HEK293T (cell line): ENCODE results near the gene AP3B1.

Experiments
- ARNT ChIP-seq: fragments of 450-650 bp; IDR thresholded peaks from 2 replicates; pipeline ENCODE4 v1.6.1; 2017; ENCODE audit warnings: mild to moderate bottlenecking
- BHLHE40 ChIP-seq: fragments of 450-650 bp; IDR thresholded peaks from 2 replicates; pipeline ENCODE4 v1.6.1; 2016; ENCODE audit warnings: mild to moderate bottlenecking, moderate library complexity, borderline replicate concordance
- ELF4 ChIP-seq: fragments of 450-650 bp; IDR thresholded peaks from 2 replicates; pipeline ENCODE4 v1.6.1; 2017; ENCODE audit warnings: antibody characterized with exemption
- FOXA1 ChIP-seq: fragments of 450-650 bp; IDR thresholded peaks from 2 replicates; pipeline ENCODE4 v1.6.1; 2016; ENCODE audit warnings: mild to moderate bottlenecking
- L3MBTL2 ChIP-seq: fragments of 450-650 bp; conservative IDR thresholded peaks from 2 replicates; pipeline ENCODE4 v1.6.1; 2016; ENCODE audit warnings: mild to moderate bottlenecking
- LEF1 ChIP-seq: fragments of 450-650 bp; IDR thresholded peaks from 2 replicates; pipeline ENCODE4 v1.6.1; 2017; ENCODE audit warnings: mild to moderate bottlenecking, borderline replicate concordance
- SP1 ChIP-seq: fragments of 450-650 bp; IDR thresholded peaks from 2 replicates; pipeline ENCODE4 v1.6.1; 2017

- no peak for TF ChIP-seq FOXA1
- no peak for TF ChIP-seq SP1
- TF ChIP-seq ELF4 = no peak
- TF ChIP-seq L3MBTL2 = no peak
- TF ChIP-seq BHLHE40 = no peak
- no peak for TF ChIP-seq ARNT
- no peak for TF ChIP-seq LEF1
These were observed 168.0 kb downstream of the AP3B1 start for GRCh38 chr5:78126536-78126935.
